NCI-H524 treated with DMSO at 0.1 percent for 48 hours (cell line): ENCODE measurements around the gene RPL11.
"Not testable (repeated sequence)": the region's sequence is repeated elsewhere in the genome, so short reads cannot be mapped to it uniquely, and the experiment has no call there.

Experiments used
- DNase-seq: peaks from one replicate; lab custom pipeline; 2025; lab: John Stamatoyannopoulos, UW

The RPL11 gene

DNA sequence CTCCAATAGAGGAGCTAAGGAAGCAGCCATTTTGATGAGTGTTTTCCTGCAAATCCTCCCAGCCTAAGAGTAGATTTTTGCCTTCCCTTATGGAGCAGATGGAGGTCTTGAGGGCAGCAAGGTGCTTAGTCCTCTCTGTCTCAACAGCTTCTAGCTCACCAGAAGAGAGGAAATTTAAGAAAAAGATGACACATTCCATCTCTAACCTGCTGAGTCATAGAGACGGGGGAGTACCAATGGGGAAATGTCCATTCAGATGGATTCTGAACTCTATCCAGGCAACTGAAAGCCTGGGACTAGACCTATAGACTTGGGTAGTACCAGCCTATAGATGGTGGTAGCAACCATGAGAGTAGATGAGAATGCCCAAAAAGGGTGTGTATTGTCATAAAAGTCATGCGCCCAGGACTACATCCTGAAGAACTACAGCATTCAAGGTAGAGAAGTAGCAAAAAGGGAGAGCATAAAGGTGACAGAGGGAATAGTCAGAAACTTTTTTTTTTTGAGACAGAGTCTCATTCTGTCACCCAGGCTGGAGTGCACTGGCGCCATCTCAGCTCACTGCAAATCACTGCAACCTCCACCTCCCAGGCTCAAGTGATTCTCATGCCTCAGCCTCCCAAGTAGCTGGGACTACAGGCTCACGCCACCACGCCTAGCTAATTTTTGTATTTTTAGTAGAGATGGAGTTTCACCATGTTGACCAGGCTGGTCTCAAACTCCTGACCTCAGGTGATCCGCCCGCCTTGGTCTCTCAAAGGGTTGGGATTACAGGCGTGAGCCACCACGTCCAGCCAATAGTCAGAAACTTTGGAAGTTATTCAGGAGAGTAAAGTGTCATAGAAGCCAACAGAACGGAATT, 41.0 kb downstream of the RPL11 start:
- DNase-seq: no peak

DNA sequence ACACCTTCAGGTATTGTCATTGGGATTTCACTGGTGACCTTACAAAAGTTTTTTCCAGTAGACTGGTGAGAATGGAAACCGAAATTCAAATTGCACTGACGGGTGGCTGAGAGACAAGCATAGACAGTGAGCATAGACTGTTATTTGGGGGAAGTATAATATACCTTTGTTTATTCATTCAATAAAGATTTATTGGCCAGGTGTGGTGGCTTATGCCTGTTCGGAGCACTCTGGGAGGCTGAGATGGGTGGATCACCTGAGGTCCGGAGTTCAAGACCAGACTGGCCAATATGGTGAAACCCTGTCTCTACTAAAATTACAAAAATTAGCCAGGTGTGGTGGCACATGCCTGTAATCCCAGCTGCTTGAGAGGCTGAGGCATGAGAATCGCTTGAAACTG, 41.7 kb downstream of the RPL11 start:
- not testable (repeated sequence) for DNase-seq

DNA sequence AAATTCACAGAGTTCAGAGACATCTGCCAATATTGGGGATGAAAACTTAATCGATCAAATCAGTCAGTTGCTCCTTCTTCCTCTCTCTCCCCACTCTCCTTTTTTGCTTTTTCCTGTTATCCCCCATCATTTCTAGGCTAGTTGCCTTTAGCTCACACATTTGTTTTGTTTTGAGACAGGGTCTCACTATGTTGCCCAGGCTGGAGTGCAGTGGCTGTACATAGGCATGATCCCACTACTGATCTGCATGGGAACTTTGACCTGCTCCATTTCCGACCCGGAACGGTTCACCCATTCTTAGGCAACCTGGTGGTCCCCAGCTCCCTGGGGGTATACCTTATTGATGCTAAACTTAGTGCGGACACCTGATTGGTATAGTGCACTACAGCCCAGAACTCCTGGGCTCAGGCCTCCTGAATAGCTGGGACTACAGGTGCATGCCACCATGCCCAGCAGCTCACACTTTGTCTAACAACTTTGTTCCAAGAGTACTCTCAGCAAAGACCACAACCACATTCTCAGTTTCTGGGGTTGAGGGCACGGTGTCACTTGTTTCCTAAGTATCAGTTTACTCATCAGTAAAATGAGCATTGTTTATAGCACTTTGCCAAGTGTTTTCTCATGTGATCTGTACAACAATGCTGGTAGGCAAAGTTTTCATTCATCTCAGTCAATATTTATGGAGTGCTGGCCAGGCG, 45.0 kb downstream of the RPL11 start:
- no peak for DNase-seq

DNA sequence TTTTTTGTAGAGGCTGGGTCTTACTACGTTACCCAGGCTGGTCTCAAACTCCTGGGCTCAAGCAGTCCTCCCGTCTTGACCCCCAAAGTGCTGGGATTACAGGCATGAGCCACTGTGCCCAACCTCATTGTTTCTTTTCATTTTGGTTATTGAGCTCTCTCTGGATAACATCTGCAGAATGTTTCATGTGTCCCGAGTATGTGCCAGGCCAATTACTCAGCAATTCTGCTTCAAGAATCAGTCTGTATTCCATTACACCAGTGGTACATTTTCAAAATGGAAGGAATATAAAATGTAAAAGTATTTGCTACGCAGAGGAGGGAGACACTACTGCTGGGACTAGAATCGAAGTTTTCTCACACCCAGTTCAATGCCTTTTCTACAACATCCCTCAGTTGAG, 50.0 kb downstream of the RPL11 start:
- DNase-seq: no peak

DNA sequence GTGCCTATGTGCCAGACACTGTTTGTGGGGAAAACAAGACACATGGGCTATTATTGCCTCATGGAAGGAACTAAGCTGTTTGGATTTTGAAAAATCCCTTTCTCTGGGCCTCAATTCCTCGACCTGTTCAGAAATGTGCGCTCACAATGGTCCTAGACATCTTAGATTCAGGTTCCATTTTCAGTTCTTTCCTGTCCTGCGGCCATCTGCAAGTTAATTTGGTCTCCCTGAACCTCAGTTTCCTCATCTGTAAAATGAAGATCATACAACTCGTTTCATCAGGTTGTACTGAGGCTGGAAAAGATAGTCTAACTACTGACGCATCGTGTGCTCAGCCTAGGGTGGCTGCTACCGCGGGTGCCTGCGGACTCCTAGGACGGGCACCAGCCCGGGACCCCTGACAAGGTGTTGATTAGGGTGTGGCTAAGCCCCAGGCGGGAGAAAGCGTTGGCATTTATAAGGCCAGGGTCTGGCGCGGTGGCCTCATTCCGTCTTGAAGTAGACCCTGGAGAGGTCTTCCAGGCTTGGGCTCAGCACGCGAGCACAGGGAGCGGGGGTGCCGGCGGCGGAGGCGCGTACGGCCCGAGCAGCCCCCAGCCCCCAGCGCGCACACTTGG, 51.2 kb downstream of the RPL11 start:
- no peak for DNase-seq

DNA sequence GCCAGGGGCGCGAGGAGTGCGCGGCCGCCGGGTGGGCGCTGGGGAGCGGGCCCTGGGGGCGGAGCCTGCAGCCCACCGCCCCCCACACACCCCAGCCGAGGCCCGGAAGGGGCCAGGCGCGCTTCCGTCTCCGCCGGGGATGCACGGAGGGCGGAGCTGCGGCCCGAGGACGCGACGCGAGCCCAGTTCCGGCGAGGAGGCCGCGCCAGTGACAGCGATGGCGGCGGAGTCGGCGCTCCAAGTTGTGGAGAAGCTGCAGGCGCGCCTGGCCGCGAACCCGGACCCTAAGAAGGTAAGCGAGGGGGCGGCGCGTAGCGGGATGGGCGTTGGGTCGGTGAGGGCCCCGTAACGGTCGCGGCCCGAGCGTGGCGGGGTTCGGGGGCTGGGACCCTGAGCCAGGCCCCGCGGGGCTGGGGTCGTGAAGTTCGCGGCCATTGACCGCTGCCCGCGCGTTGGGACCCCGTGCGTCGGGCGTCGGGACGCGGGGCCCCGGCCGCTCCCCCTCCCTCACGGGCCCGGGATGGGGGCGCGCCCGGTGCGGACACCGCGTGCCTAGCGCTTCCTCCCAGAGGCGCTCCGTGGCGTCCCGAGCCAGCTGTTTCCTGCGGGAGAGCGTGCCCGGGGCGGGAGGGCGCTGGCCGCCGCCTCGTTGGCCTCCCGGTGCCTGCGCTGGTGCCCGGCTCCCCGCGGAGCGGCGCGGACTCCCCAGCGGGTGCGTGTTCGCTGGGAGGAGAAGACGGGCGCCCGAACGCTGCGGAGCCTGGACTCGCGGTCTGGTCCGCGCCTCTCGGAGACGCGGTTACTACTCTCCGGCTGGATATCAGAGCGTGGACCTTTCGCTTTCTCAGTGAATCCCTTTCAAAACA, 51.9 kb downstream of the RPL11 start, which contains the start of gene ELOA:
Gene ELOA, plus strand, starts transcription at position 185 of the 866 bp plus-strand sequence. Its CDS starts 33 bp downstream, at position 218.
- no peak for DNase-seq

DNA sequence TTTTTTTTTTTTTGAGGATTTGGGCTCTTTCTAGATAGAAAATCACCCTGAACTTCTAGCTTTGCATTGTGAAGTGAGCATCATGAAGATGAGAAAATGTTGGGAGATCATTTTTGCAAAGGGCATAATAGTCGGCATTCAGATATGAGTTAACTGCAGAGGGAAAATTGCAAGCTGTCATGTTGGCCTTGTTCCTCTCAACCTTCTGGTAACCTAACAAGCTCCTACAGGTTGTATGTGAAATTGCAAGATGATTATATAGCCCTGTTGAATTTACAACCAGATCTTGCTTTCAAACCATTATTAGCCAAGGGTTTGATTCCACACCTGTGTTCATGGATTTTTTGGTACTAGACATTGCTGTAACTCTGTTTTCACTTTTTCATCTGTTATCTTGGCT, 53.9 kb downstream of the RPL11 start:
- DNase-seq: no peak
